Putamen (tissue), 1 donor: ENCODE data around the gene HACL1.
A peak's percentile ranks its signal among the peaks of the same experiment; 100 is the strongest.

Experiments
- DNase-seq: peaks from one replicate; pipeline ENCODE4 v3.0.0-alpha.2; 2016; ENCODE audit warnings: low spot score

Gene HACL1

DNA sequence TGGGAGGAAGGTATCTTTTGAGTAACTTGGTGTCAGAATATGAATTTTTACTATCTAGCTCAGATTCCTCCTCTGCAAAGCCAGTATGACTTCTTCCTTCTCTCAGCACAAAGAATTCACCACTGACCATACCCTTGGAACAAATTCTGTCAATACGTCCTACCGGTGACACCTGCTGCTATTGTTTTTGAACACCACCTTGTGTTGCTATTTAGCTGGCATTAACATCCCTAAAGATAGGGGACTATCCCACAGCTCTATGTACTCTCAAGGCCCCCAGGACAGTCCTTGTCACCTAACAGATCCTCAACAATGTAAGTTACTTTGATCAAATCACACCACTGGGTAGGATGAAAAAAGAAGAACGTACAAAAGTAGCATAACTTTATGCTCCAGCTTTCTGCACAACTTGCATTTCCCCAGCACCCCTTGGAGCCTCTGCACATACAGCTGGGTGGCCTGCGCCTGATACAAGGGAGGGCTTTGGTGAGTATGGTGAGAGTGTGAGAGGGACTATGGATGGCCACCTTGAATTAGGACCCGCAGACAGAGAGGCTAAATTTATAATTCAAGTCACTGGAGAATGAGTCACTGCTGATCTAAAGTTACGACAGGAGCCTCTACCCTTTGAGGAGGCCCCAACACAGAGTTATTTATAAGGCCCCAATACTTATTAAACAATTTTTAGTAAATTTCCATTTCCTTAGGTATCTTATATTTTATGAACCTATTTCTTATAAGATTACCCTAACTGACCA lies 77.5 kb downstream of the HACL1 start:
- no peak for DNase-seq

DNA sequence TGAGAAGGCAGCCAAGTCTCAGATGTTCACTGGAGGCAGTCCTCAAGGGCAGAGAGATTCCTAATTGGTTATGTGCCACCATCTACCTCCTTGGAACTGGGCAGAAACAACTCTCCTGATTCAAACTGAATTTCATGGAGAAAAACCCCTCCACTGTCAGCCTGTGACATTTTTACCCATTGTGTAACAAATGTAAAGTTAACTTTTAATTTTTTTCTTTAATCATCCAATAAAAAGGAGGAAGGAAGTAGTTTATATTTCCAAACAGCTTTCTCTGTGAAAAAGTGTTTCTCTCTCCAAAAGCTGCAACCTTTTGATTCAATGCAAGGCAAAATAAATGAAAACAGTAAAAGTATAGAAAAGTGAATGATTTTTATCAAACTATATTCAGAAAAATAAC lies 79.4 kb downstream of the HACL1 start:
- DNase-seq = no peak

DNA sequence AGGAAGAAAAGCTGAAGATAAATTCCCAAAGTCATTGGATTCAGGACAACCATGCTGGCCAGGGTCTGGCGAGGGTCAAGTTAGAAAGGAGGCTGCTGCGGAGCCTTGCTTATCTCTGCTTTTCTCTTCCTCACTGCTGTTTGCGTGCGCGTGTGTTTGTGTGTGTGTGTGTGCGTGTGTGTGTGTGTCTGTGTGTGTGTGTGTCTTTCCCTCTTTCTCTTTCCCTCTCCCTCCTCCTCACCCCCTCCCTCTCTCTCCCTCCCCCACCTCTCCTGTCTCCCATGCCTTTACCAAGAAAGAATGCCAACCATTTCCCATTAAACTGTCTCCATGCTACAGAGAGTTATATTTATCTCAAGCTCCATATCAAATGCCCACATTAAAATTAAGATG lies 79.8 kb downstream of the HACL1 start, which contains the start of gene COLQ:
COLQ (minus strand) TSS at position 134 of the 393 bp plus-strand sequence; CDS start at position 53, 81 bp downstream.
- no peak for DNase-seq

DNA sequence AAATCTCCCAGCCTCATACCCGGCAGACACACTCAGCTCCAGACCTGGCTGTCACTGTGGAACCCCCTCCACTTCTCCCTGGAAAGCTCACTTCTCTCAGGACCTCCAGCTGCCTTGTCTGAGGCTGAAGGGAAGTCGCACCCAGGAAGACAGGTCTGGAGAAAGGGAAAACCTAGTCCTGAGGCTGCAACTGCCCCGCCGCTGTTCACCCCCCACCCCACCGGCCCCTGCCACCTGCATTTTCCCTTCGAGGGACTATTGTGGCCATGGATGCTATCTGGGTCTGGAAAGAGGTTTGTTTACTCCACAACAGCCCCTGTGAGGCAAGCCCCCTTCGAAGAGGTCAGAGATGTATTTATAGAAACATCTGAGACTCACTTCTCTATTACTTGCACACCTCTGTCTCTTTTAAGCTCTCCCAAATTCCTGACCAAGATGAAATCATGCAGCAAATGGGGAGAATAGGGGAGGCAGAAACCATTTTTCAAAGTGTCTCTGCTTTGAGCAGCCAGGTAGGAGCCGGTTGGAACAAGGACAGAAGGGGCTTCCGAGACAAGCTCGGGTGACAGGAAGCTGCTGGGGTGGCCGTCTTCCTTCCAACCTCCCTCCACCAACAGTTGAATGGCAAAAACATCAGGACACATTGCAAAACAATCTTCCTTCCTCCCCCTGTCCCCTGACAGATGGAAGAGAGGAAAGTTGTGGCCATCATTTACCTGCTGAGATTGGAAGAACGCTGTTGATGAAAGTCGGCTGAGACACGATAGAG lies 80.4 kb downstream of the HACL1 start:
- no peak for DNase-seq

DNA sequence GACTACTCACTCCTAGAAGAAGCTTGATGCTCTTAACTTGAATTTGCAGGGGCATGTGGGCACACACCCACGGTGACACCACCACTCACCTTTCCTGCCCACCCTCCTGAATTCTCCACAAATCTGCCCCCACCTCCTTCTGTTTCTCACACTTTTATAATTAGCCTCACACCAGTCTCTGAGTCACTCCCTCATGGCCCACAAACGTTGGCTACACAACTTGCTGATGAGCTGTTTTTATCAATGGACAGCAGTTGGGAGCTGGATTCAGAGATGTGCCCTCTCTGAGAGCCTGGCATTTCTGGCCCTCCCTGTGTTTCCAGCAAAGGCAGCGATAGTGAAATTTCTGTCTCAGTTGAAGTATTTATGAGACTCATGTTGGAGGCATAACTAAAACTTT lies 81.2 kb downstream of the HACL1 start:
- DNase-seq = no peak

DNA sequence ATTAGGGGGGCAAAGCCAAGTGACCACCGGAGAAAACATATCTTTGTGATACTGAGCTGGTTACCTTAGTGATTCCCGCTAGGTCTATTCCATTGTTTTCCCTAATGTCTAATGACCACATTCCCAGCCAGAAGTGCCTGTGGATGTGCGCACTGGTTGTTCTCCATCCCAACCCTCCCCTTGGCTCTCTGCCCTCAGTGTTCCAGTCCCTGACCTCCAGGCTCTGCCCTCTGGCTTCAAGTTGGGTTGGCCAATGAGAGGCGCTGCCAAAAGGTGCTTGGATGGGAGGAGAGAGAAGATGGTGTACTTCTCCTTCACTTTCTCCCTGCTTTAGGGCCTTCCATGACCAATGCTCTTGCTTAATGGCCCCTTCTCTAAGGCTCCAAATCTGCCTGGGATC lies 82.3 kb downstream of the HACL1 start:
- no peak for DNase-seq

DNA sequence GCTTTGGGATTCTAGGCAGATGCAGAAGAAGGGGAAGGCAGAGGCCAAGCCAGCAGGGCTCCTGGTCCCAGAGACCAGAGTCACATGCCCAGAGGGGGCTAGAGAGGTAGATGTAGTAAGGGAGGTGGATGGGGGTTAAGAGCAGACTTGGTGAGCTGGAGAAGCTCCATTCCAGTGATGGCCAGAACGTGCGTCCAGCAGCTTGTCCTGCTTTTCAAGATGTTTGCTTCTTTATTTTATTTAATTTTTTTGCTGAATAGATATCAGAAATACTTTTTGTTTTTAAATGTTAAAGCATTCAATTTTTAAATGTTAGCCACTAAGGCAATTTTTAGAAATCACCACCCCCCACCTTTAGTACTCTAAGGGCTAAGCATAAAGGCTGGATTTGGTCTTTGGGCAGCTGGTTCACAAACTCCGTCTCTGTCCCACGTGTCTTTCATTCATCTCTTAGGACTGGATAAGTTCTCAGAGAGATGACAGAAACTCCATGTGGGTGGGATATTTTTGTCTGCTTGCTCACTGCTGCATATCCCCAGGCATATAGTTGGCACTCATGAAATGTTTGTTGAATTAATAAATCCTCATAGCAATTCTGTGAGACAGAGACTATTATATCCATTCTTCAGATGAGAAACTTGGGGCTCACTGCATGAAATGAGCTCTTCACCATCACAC lies 86.6 kb downstream of the HACL1 start:
- no peak for DNase-seq

DNA sequence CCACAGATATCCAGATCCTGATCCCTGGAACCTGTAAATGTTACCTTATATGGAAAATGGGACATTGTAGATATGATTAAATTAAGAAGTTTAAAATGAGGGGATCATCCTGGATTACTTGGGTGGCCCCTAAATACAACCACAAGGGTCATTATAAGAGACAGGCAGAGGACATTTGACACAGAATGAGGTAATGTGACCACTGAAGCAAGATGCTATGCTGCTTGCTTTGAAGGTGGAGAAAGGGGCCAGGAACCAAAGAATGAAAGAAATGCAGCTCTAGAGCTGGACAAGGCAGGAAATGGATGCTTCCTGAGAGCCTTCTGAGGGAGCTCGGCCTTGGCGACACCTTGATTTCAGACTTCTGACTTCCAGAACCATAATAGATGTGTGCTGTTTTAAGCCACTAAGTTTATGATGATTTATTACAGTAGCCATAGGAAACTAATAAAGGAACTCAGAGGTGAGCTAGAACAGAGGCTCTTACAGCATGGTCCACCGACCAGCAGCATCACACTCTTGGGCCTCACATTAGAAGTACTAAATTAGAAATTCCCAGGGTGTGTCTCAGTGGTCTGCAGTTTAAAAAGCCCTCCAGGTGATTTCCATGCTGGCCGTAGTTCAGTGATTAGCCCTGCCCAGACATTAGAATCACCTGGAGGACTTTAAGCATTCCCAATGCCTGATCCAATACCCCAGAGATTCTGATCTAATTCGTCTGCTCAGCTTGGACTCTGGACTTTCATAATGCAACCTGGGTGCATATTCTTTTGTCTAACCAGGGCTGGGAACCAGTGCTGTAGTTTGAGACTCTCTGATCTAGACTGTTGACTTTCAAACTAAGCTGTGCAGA lies 87.3 kb downstream of the HACL1 start:
- DNase-seq = no peak

DNA sequence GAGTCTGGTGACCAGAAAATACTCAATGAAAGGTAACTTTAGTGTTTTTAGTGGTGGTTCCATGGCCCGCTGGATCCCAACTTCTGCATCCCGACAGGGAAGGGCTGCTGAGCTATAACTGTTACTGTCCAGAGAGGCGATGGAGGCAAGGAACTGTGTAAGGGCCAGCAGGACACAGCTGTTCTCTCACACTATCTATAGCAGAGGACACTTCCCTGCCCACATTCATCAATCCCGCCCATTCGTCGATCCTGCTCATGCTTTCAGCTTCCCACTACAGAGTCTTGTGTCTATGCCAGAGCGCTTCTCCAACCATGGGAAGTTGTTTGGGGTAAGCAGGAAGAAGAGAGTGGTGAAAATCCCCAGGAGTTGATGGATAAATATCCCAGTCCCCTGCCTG lies 88.3 kb downstream of the HACL1 start:
- DNase-seq = no peak

DNA sequence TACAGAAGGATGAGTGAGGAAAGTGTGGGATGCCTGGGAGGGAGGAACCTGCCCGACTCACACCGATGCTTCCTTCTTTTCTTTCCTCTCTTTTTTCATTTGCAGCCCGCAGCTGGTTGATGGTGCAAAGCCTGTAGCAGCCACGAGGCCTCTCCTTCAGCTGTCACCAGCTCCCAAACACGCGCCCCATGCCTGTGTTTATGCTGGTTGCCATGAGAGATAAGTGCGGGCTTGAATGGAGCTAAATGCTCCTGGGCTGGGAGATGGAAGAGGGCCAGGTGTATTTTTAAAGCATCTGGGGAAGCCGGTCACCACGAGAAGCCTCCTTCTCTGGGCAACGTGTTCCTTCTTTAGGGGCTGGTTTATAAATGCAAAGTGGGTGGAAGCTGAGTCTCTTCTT lies 89.2 kb downstream of the HACL1 start:
- DNase-seq = peak; percentile 8

DNA sequence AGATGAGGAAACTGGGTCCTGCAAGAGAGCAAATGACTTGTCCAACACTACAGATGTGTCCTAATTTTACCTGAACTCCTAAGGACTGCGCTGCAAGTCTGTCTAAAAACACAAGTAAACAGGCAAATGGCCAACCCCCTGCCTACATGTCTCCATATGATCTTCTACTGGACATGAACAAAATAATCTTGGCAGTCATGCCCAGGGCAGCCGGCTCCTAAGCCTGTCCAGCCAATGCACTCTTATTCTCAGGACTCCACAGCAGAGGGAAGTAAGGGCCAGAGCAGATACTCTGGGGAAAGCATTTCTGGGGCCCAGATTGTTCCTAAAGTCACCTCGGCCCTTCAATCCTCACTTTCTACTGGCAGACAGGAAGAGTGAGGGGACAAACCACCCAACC lies 90.2 kb downstream of the HACL1 start:
- DNase-seq = no peak
